Neural progenitor cell (in vitro differentiated cells): ENCODE results near the gene LTBP1. TPM values are rescaled to one million over a fixed set of nuclear protein-coding genes. Genes with fewer than 3 reads are reported as not detected.

Experiments used
- DNase-seq: peaks from one replicate; pipeline ENCODE4 v3.0.0-alpha.2; 2016; ENCODE audit warnings: low spot score
- H2AFZ ChIP-seq: fragments of 200-600 bp; sonication (generic); replicated peaks from 2 replicates; pipeline ENCODE4 v1.6.1; 2016; ENCODE audit warnings: antibody characterized with exemption
- H3F3A ChIP-seq: fragments of 200-600 bp; sonication (generic); 2 replicates; pipeline ENCODE4 v1.6.1; 2016; ENCODE audit warnings: antibody characterized with exemption, low read depth
- H3K27ac ChIP-seq: fragments of 200-600 bp; sonication (generic); 2 replicates; pipeline ENCODE4 v1.5.1; 2016; ENCODE audit warnings: mild to moderate bottlenecking
- H3K27me3 ChIP-seq: fragments of 200-600 bp; sonication (generic); 2 replicates; pipeline ENCODE4 v1.6.1; 2016; ENCODE audit warnings: mild to moderate bottlenecking, moderate library complexity
- H3K36me3 ChIP-seq: fragments of 200-600 bp; sonication (generic); 2 replicates; pipeline ENCODE4 v1.5.1; 2016
- H3K4me1 ChIP-seq: fragments of 200-600 bp; sonication (generic); 2 replicates; pipeline ENCODE4 v1.6.1; 2016; ENCODE audit warnings: mixed run types
- H3K4me2 ChIP-seq: fragments of 200-600 bp; sonication (generic); 2 replicates; pipeline ENCODE4 v1.6.1; 2016
- H3K4me3 ChIP-seq: fragments of 200-600 bp; sonication (generic); 2 replicates; pipeline ENCODE4 v1.5.1; 2016
- H3K79me2 ChIP-seq: fragments of 200-600 bp; sonication (generic); 2 replicates; pipeline ENCODE4 v1.6.1; 2016; ENCODE audit warnings: low read depth
- H3K9ac ChIP-seq: fragments of 200-600 bp; sonication (generic); 2 replicates; pipeline ENCODE4 v1.6.1; 2016
- H3K9me3 ChIP-seq: fragments of 200-600 bp; sonication (generic); 2 replicates; pipeline ENCODE4 v1.5.1; 2016; ENCODE audit warnings: low read depth
- H4K20me1 ChIP-seq: fragments of 200-600 bp; sonication (generic); 2 replicates; pipeline ENCODE4 v1.6.1; 2016; ENCODE audit warnings: low read depth
- H3K27ac Mint-ChIP-seq: 3 replicates; pipeline ENCODE4 v1.8.0; 2021; ENCODE audit warnings: mixed read lengths
- H3K27me3 Mint-ChIP-seq: 2 replicates; pipeline ENCODE4 v1.8.0; 2022; ENCODE audit warnings: low read depth, mild to moderate bottlenecking, inconsistent platforms, moderate library complexity, mixed read lengths; ENCODE audit not compliant: insufficient read depth
- H3K36me3 Mint-ChIP-seq: 3 replicates; pipeline ENCODE4 v1.8.0; 2021; ENCODE audit warnings: mixed read lengths
- H3K4me1 Mint-ChIP-seq: 3 replicates; pipeline ENCODE4 v1.8.0; 2021; ENCODE audit warnings: mixed read lengths
- H3K4me3 Mint-ChIP-seq: 3 replicates; pipeline ENCODE4 v1.8.0; 2021; ENCODE audit warnings: mild to moderate bottlenecking, moderate library complexity, mixed read lengths
- H3K9me3 Mint-ChIP-seq: 3 replicates; pipeline ENCODE4 v1.8.0; 2020; ENCODE audit warnings: mixed read lengths
- EZH2 ChIP-seq: fragments of 200-600 bp; sonication (generic); IDR thresholded peaks from 2 replicates; pipeline ENCODE4 v1.6.1; 2017; ENCODE audit warnings: antibody characterized with exemption, mild to moderate bottlenecking, moderate library complexity
- EZH2phosphoT487 ChIP-seq: fragments of 200-600 bp; sonication (generic); IDR thresholded peaks from 2 replicates; pipeline ENCODE4 v1.6.1; 2017; ENCODE audit warnings: antibody characterized with exemption
- total RNA-seq: library from RNA; depleted of rRNA; stranded (reverse); fragments of >200 nt; gene quantifications from 2 replicates; pipeline ENCODE4 v1.2.3, GENCODE V29; 2015; ENCODE audit warnings: low replicate concordance
- TF ChIP-seq, protein P1 (sequence below): fragments of 200-600 bp; sonication (generic); IDR thresholded peaks from 2 replicates; pipeline ENCODE4 v1.5.1; 2017; ENCODE audit warnings: antibody characterized with exemption, mild to moderate bottlenecking

LTBP1 gene
- total RNA-seq, 1 donor from 2014 or later, result 50.5 TPM

DNA sequence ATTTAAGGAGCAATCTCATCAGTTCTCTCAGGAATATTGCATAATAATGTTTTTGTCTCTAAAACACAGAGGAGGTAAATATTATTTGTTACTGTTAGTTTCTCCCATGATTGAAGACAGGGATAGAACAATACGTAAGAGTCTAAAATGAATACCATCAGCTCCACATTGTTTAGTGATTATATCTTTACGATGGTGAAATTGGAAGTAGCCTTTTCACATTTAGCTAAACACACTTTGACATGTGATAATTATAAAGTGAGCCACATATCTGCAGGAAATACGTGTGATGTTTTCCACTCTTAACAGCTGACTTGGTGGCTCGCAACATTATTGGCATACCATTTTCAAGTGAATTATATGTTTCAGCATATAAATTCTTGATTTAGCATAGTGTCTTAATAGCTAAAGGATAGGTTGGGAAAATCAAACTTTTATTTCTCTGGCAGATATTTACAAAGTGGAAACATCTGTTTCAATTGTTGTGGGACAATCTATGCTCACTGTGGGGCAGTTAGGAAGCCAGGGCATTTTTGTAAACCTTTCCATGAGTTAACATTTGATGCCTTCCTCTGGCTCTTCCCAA is 321.6 kb downstream of the LTBP1 start:
- Mint-ChIP-seq H3K27ac (no peak overlapping the region), H3K4me3 (no peak overlapping the region), H3K9me3 (no peaks in the 10 kb centered on the region), H3K36me3 (peaks cover 2% of the 10 kb centered on the region), H3K27me3 (no peaks in the 10 kb centered on the region), H3K4me1 (no peaks in the 10 kb centered on the region)
- Histone ChIP-seq H3K4me3 (no peak overlapping the region), H2AFZ (no peak overlapping the region), H3K4me1 (no peaks in the 10 kb centered on the region), H3K9ac (no peak overlapping the region), H3K27me3 (no peaks in the 10 kb centered on the region), H3K79me2 (no peaks in the 10 kb centered on the region), H3K36me3 (no peaks in the 10 kb centered on the region), H4K20me1 (no peaks in the 10 kb centered on the region), H3F3A (no peaks in the 10 kb centered on the region), H3K9me3 (no peaks in the 10 kb centered on the region), H3K4me2 (no peak overlapping the region), H3K27ac (no peak overlapping the region)
- no peak for DNase-seq
- no peak for TF ChIP-seq EZH2
- TF ChIP-seq, protein P1, sequence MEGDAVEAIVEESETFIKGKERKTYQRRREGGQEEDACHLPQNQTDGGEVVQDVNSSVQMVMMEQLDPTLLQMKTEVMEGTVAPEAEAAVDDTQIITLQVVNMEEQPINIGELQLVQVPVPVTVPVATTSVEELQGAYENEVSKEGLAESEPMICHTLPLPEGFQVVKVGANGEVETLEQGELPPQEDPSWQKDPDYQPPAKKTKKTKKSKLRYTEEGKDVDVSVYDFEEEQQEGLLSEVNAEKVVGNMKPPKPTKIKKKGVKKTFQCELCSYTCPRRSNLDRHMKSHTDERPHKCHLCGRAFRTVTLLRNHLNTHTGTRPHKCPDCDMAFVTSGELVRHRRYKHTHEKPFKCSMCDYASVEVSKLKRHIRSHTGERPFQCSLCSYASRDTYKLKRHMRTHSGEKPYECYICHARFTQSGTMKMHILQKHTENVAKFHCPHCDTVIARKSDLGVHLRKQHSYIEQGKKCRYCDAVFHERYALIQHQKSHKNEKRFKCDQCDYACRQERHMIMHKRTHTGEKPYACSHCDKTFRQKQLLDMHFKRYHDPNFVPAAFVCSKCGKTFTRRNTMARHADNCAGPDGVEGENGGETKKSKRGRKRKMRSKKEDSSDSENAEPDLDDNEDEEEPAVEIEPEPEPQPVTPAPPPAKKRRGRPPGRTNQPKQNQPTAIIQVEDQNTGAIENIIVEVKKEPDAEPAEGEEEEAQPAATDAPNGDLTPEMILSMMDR, result no peak
- TF ChIP-seq EZH2phosphoT487, result no peak

- Histone ChIP-seq H3F3A (no peaks in the 10 kb centered on the region), H3K27ac (no peak overlapping the region), H3K9ac (no peak overlapping the region), H3K4me3 (no peak overlapping the region), H3K4me2 (no peak overlapping the region), H3K36me3 (no peaks in the 10 kb centered on the region), H2AFZ (no peak overlapping the region), H4K20me1 (no peaks in the 10 kb centered on the region), H3K9me3 (no peaks in the 10 kb centered on the region), H3K27me3 (no peaks in the 10 kb centered on the region), H3K4me1 (no peaks in the 10 kb centered on the region), H3K79me2 (no peaks in the 10 kb centered on the region)
- DNase-seq, result no peak
- Mint-ChIP-seq H3K27me3 (no peaks in the 10 kb centered on the region), H3K9me3 (no peaks in the 10 kb centered on the region), H3K4me3 (no peak overlapping the region), H3K27ac (no peak overlapping the region), H3K4me1 (no peaks in the 10 kb centered on the region), H3K36me3 (peaks cover 4% of the 10 kb centered on the region)
- TF ChIP-seq EZH2 (no peak), EZH2phosphoT487 (no peak)
- TF ChIP-seq, protein P1, result no peak
Measured at GRCh38 chr2:33272001-33272400, 325.2 kb downstream of the LTBP1 start.

DNA sequence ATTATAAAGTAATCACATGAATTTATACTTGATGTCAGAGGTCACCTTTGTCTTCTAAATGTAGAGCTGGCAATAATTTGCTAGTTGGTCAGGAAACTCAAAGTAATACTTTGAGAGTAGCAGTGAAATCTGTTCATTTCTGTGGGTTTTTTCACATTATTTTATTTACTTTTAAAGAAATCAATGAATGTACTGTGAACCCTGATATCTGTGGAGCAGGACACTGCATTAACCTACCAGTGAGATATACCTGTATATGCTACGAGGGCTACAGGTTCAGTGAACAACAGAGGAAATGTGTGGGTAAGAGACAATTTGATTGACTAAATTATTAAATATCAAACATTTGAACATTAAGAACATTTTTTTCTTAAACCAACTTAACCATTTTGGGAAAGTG is 326.7 kb downstream of the LTBP1 start:
- H3K4me1 Mint-ChIP-seq, result no peaks in the 10 kb centered on the region
- Histone ChIP-seq H3F3A (no peaks in the 10 kb centered on the region), H3K79me2 (no peaks in the 10 kb centered on the region), H3K4me3 (no peak overlapping the region), H3K4me1 (peaks cover 5% of the 10 kb centered on the region), H2AFZ (no peak overlapping the region), H3K4me2 (no peak overlapping the region), H3K27ac (no peak overlapping the region), H4K20me1 (no peaks in the 10 kb centered on the region), H3K9me3 (no peaks in the 10 kb centered on the region), H3K27me3 (no peaks in the 10 kb centered on the region), H3K9ac (no peak overlapping the region), H3K36me3 (no peaks in the 10 kb centered on the region)
- TF ChIP-seq, protein P1, result no peak
- no peak for TF ChIP-seq EZH2
- no peak for TF ChIP-seq EZH2phosphoT487
- no peak for DNase-seq
- H3K36me3 Mint-ChIP-seq, result peaks cover 2% of the 10 kb centered on the region
- H3K4me3 Mint-ChIP-seq, result no peak overlapping the region
- H3K9me3 Mint-ChIP-seq, result no peaks in the 10 kb centered on the region
- no peak overlapping the region for H3K27ac Mint-ChIP-seq
- H3K27me3 Mint-ChIP-seq, result no peaks in the 10 kb centered on the region
